ENCODE measurements around the gene MRPL23. TPM values are rescaled to one million over a fixed set of nuclear protein-coding genes. Genes with fewer than 3 reads are reported as not detected.

The MRPL23 gene
- 70.2 TPM for polyA plus RNA-seq
- long read RNA-seq, donor 1, transcript MRPL23-205 (5 exons, 736 nt) = major isoform, 33 of 48 reads
- long read RNA-seq, donor 1, partial matches to known transcripts = 0 of 48 reads
- long read RNA-seq, donor 1, other reads (novel, unspliced or antisense) = 15 of 48 reads
- long read RNA-seq, donor 2, transcript MRPL23-205 (5 exons, 736 nt) = major isoform, 73 of 107 reads
- long read RNA-seq, donor 2, partial matches to known transcripts = 15 of 107 reads
- long read RNA-seq, donor 2, other reads (novel, unspliced or antisense) = 19 of 107 reads
- long read RNA-seq, donor 3 = 0 reads
- long read RNA-seq, donor 4, transcript MRPL23-205 (5 exons, 736 nt) = major isoform, 9 of 19 reads
- long read RNA-seq, donor 4, partial matches to known transcripts = 0 of 19 reads
- long read RNA-seq, donor 4, other reads (novel, unspliced or antisense) = 10 of 19 reads
- long read RNA-seq, donor 5, transcript MRPL23-205 (5 exons, 736 nt) = major isoform, 32 of 44 reads
- long read RNA-seq, donor 5, partial matches to known transcripts = 0 of 44 reads
- long read RNA-seq, donor 5, other reads (novel, unspliced or antisense) = 12 of 44 reads
- long read RNA-seq, donor 6, transcript MRPL23-205 (5 exons, 736 nt) = major isoform, 73 of 3,847 reads
- long read RNA-seq, donor 6, partial matches to known transcripts = 3,530 of 3,847 reads
- long read RNA-seq, donor 6, other reads (novel, unspliced or antisense) = 244 of 3,847 reads
- long read RNA-seq, donor 7, transcript MRPL23-205 (5 exons, 736 nt) = major isoform, 21 of 21 reads
- long read RNA-seq, donor 7, partial matches to known transcripts = 0 of 21 reads
- long read RNA-seq, donor 7, other reads (novel, unspliced or antisense) = 0 of 21 reads
- long read RNA-seq, donor 8, transcript MRPL23-205 (5 exons, 736 nt) = major isoform, 87 of 133 reads
- long read RNA-seq, donor 8, partial matches to known transcripts = 8 of 133 reads
- long read RNA-seq, donor 8, other reads (novel, unspliced or antisense) = 37 of 133 reads
- long read RNA-seq, donor 9, transcript MRPL23-205 (5 exons, 736 nt) = major isoform, 62 of 83 reads
- long read RNA-seq, donor 9, partial matches to known transcripts = 0 of 83 reads
- long read RNA-seq, donor 9, other reads (novel, unspliced or antisense) = 21 of 83 reads
- long read RNA-seq, donor 10, transcript MRPL23-205 (5 exons, 736 nt) = major isoform, 60 of 3,012 reads
- long read RNA-seq, donor 10, partial matches to known transcripts = 2,770 of 3,012 reads
- long read RNA-seq, donor 10, other reads (novel, unspliced or antisense) = 180 of 3,012 reads
- long read RNA-seq, donor 11, transcript MRPL23-205 (5 exons, 736 nt) = major isoform, 52 of 90 reads
- long read RNA-seq, donor 11, partial matches to known transcripts = 7 of 90 reads
- long read RNA-seq, donor 11, other reads (novel, unspliced or antisense) = 30 of 90 reads

DNA sequence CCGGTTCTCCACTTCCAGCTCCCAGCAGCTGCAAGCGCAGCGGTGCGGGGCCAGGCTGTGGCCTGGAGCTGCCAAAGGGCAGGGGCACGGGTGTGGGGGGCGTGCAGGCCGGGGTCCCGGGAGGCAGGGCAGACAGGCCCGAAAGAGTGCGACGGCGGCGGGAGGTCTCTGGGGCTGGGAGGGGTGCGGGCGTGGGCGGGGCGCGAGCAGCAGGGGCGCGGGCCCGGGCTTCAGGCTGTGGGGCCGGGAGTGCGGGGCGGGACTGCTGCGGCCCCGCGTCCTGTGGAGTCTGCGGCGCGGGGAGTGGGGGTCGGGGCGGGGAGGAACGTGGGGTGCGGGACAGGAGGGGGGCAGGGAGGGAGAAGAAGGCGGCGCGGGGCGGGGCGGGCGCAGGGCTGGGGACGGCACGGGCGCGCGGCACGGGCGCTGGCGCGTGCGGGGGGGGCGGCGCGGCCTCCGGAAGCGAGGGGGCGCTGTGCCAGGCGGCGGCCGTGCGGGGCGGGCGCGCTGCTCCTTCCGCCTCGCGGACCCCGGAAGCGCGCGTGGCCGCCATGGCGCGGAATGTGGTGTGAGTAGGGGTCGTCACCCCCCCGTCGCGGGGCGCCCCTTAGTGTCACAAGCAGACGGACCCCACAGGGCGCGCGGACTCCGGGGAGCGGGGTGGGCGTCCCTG lies at the start of gene MRPL23:
TSS of gene MRPL23 (plus strand) at position 521 of the 673 bp plus-strand sequence. CDS start at position 552, 31 bp downstream.
- Histone ChIP-seq H3K4me1 (ENCODE audit: control insufficient read depth, insufficient read depth, low read length) (no peaks in the 10 kb centered on the region), H3K9me3 (ENCODE audit: control insufficient read depth, low read depth, low read length) (no peaks in the 10 kb centered on the region), H3K27ac (ENCODE audit: low read length) (no peak within 1 kb of the TSS), H3K4me3 (ENCODE audit: low read length) (no peak within 1 kb of the TSS), H3K27me3 (ENCODE audit: control insufficient read depth, insufficient read depth, low read length) (no peaks in the 10 kb centered on the region), H3K36me3 (ENCODE audit: control insufficient read depth, insufficient read depth, low read length) (no peaks in the 10 kb centered on the region)
- no CpG with 5 or more reads among the region's 85 CpGs for WGBS (ENCODE audit: insufficient coverage, low lambda C conversion rate)
- DNase-seq = no peak

DNA sequence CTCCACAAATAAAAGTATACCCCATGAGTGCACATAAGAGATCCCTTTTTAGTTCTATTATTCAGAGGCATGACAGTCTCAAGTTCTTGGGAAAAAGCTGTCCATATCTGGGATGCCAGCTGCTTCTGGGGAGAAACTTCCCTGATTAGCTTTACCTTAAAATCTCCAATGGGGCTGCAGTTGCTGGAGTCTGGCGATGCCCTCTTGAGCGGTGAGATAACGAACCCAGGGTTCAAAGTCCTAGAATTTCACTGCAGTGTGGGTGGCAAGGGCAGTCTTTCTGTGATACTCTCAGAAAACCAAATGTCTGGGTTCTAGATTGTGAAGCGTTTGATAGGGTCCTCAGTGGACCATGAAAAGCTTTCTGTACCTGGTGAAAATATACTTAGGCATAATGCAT lies 48.0 kb upstream of the MRPL23 start:
- Histone ChIP-seq H3K4me3 (ENCODE audit: low read length) (no peak overlapping the region), H3K9me3 (ENCODE audit: control insufficient read depth, low read depth, low read length) (no peaks in the 10 kb centered on the region), H3K36me3 (ENCODE audit: control insufficient read depth, insufficient read depth, low read length) (no peaks in the 10 kb centered on the region), H3K4me1 (ENCODE audit: control insufficient read depth, insufficient read depth, low read length) (peaks cover 6% of the 10 kb centered on the region), H3K27me3 (ENCODE audit: control insufficient read depth, insufficient read depth, low read length) (no peaks in the 10 kb centered on the region), H3K27ac (ENCODE audit: low read length) (no peak overlapping the region)
- WGBS (ENCODE audit: insufficient coverage, low lambda C conversion rate) = 67% methylated on average over 1 of the region's 4 CpGs
- DNase-seq = peak in 1 of 2 donors; percentile 60

DNA sequence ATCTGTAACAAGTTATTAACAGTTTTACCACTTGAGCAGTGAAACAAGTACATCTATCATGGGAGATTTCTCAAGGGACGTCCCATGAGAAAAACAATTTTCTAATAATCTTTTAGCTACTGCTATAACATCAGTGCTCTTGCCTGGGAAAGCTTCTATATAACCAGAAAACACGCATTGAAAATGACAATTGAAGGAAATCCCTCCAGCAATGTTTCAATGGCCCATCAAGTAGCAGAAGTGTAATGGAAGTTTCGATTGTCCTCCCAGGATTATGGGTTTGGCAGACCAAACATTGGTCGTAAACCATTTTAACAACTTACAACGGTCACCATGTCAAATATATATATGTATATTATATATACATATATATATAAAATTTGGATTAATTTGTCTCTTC lies 47.4 kb upstream of the MRPL23 start:
- no peaks in the 10 kb centered on the region for H3K27me3 ChIP-seq (ENCODE audit: control insufficient read depth, insufficient read depth, low read length)
- H3K4me3 ChIP-seq (ENCODE audit: low read length) = no peak overlapping the region
- H3K36me3 ChIP-seq (ENCODE audit: control insufficient read depth, insufficient read depth, low read length) = no peaks in the 10 kb centered on the region
- 100% methylated on average over 1 of the region's 5 CpGs for WGBS (ENCODE audit: insufficient coverage, low lambda C conversion rate)
- H3K4me1 ChIP-seq (ENCODE audit: control insufficient read depth, insufficient read depth, low read length) = peaks cover 6% of the 10 kb centered on the region
- DNase-seq = no peak
- no peaks in the 10 kb centered on the region for H3K9me3 ChIP-seq (ENCODE audit: control insufficient read depth, low read depth, low read length)
- no peak overlapping the region for H3K27ac ChIP-seq (ENCODE audit: low read length)

DNA sequence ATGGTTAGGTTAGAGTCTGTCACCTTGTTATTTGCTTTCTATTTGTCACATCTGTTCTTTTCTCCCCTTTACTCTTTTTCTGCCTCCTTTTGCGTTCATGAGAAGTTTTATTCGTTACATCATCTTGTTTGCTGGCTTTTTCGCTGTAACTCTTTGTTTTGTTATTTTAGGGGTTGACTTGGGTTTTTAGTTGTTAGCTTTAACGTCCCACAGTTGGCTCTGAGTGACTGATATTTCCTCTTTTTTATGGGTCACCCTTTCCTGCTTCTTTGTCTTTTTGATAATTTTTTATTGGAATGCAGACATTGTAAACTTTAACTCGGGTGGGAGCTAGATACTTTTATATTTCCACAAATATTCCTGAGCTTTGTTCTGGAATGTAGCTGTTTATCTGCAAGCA lies 41.0 kb upstream of the MRPL23 start:
- Histone ChIP-seq H3K36me3 (ENCODE audit: control insufficient read depth, insufficient read depth, low read length) (no peaks in the 10 kb centered on the region), H3K27me3 (ENCODE audit: control insufficient read depth, insufficient read depth, low read length) (no peaks in the 10 kb centered on the region), H3K4me3 (ENCODE audit: low read length) (no peak overlapping the region), H3K27ac (ENCODE audit: low read length) (peak overlapping the region; percentile 32), H3K4me1 (ENCODE audit: control insufficient read depth, insufficient read depth, low read length) (peaks cover 4% of the 10 kb centered on the region), H3K9me3 (ENCODE audit: control insufficient read depth, low read depth, low read length) (no peaks in the 10 kb centered on the region)
- no peak for DNase-seq
- WGBS (ENCODE audit: insufficient coverage, low lambda C conversion rate) = 41% methylated on average over 4 of the region's 5 CpGs

DNA sequence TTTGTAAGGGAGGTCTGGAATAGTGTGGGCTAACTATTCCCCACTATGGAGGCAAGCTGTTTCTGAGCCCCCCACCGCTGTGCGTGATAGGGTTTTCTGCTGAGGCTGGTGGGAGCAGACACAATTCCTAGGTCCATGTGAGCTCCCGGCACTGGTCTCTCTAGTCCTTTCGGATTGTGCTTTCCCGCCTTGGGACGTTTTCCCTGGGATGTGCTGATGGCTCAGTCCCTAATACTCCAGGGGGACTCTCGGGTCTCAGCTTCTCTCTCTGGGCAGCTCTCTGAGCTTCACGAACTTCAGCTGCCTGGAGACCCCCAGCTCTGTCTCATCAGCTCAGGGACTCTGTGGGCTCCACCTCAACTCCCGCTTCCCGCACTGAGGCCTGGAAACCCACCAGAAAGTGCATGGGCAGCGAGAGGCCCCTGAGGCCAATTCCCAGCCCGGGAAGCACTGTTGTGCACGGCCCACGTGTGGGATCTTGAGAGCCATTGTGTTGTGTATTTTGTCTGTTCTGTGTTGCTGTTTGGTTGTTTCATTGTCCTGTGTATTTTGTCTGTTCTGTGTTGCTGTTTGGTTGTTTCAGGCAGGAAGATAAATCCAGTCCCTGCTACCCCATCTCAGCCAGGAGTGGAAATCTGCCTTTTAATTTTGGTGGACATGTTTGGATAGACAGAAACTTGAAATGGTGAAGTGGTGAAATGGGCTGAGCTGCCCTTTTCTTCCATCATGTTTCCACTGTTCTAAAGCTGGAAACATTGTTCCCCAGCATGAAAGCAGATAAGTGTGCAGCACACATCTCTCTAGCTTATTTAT lies 40.3 kb upstream of the MRPL23 start:
- Histone ChIP-seq H3K27ac (ENCODE audit: low read length) (peak overlapping the region; percentile 32), H3K36me3 (ENCODE audit: control insufficient read depth, insufficient read depth, low read length) (no peaks in the 10 kb centered on the region), H3K9me3 (ENCODE audit: control insufficient read depth, low read depth, low read length) (no peaks in the 10 kb centered on the region), H3K4me3 (ENCODE audit: low read length) (no peak overlapping the region), H3K27me3 (ENCODE audit: control insufficient read depth, insufficient read depth, low read length) (no peaks in the 10 kb centered on the region), H3K4me1 (ENCODE audit: control insufficient read depth, insufficient read depth, low read length) (peaks cover 4% of the 10 kb centered on the region)
- WGBS (ENCODE audit: insufficient coverage, low lambda C conversion rate) = no CpG with 5 or more reads among the region's 14 CpGs
- no peak for DNase-seq

DNA sequence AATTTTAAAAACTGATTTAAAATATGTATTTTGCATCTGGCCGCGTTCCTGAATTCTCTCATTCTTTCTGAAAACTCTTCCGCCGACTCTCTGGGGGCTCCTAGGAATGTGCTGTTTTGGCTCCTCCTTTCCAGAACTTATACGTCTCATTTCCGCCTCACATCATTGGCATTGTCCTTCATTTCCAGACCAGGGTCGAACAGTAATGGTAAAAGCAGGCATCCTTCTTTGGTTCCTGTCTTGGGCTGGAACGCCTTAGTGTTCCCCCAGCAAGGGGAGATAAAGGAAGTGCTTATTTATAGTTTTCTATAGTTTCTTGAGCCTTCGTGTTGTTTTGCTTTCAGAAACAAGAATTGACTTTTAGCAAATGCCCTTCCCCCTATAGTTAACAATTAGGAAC lies 38.5 kb upstream of the MRPL23 start:
- 40% methylated on average over 2 of the region's 9 CpGs for WGBS (ENCODE audit: insufficient coverage, low lambda C conversion rate)
- H3K27ac ChIP-seq (ENCODE audit: low read length) = peak overlapping the region; percentile 66
- no peaks in the 10 kb centered on the region for H3K27me3 ChIP-seq (ENCODE audit: control insufficient read depth, insufficient read depth, low read length)

DNA sequence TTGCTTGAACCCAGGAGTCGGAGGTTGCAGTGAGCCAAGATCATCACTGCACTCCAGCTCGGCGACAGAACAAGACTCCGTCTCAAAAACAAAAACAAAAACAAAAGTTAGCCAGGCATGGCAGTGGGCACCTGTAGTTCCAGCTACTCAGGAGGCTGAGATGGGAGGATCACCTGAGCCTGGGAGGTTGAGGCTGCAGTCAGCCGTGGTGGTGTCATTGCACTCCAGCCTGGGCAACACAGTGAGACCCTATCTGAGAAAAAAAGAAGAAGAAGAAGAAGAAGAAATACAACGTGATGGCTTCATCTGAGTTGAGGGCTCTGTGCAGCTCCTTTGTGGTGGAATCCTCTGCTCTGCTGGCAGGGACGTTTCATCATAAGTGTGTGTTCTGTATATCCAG lies 37.6 kb upstream of the MRPL23 start:
- Histone ChIP-seq H3K4me1 (ENCODE audit: control insufficient read depth, insufficient read depth, low read length) (peaks cover 4% of the 10 kb centered on the region), H3K4me3 (ENCODE audit: low read length) (no peak overlapping the region), H3K27me3 (ENCODE audit: control insufficient read depth, insufficient read depth, low read length) (no peaks in the 10 kb centered on the region), H3K9me3 (ENCODE audit: control insufficient read depth, low read depth, low read length) (no peaks in the 10 kb centered on the region), H3K36me3 (ENCODE audit: control insufficient read depth, insufficient read depth, low read length) (no peaks in the 10 kb centered on the region), H3K27ac (ENCODE audit: low read length) (no peak overlapping the region)
- DNase-seq = no peak
- no CpG with 5 or more reads among the region's 7 CpGs for WGBS (ENCODE audit: insufficient coverage, low lambda C conversion rate)

More for the DNA sequence above, 38.5 kb upstream of the MRPL23 start:
- no peaks in the 10 kb centered on the region for H3K9me3 ChIP-seq (ENCODE audit: control insufficient read depth, low read depth, low read length)
- no peak overlapping the region for H3K4me3 ChIP-seq (ENCODE audit: low read length)
- DNase-seq = peak in 1 of 2 donors; percentile 25
- H3K36me3 ChIP-seq (ENCODE audit: control insufficient read depth, insufficient read depth, low read length) = no peaks in the 10 kb centered on the region
- peaks cover 4% of the 10 kb centered on the region for H3K4me1 ChIP-seq (ENCODE audit: control insufficient read depth, insufficient read depth, low read length)

DNA sequence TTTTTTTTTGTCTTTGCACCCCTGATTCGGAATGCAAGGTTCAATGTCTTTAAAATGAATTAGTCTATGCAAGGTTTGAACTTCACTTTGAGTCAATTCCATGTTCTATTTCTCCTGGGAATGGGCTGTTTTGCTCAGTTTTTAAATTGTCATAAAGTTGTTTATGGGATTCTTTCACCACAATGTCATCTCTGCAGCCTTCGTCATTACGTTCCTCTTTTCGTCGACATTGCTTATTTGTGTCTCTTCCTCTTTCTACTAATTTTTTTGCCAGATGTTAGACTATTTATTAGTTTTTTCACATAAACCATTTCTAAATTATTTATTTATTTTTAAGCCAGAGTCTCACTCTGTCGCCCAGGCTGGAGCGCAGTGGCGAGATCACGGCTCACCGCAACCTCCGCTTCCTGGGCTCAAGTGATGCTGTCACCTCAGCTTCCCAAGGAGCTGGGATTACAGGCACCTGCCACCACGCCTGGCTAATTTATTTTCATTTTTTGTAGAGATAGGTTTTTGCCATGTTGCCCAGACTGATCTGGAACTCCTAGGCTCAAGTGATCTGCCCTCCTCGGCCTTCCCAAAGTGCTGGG lies 34.7 kb upstream of the MRPL23 start:
- no peak overlapping the region for H3K4me3 ChIP-seq (ENCODE audit: low read length)
- no peak overlapping the region for H3K27ac ChIP-seq (ENCODE audit: low read length)
- WGBS (ENCODE audit: insufficient coverage, low lambda C conversion rate) = 76% methylated on average over 5 of the region's 13 CpGs
- no peak for DNase-seq
- no peaks in the 10 kb centered on the region for H3K27me3 ChIP-seq (ENCODE audit: control insufficient read depth, insufficient read depth, low read length)
- H3K4me1 ChIP-seq (ENCODE audit: control insufficient read depth, insufficient read depth, low read length) = peaks cover 4% of the 10 kb centered on the region
- H3K9me3 ChIP-seq (ENCODE audit: control insufficient read depth, low read depth, low read length) = no peaks in the 10 kb centered on the region
- no peaks in the 10 kb centered on the region for H3K36me3 ChIP-seq (ENCODE audit: control insufficient read depth, insufficient read depth, low read length)

Data from large intestine (tissue), 12 donors.